ENCODE data around the gene OR51G1. TPM values are rescaled to one million over a fixed set of nuclear protein-coding genes. Genes with fewer than 3 reads are reported as not detected.

The OR51G1 gene
- total RNA-seq, 1 donor from 2014 or later = not detected

DNA sequence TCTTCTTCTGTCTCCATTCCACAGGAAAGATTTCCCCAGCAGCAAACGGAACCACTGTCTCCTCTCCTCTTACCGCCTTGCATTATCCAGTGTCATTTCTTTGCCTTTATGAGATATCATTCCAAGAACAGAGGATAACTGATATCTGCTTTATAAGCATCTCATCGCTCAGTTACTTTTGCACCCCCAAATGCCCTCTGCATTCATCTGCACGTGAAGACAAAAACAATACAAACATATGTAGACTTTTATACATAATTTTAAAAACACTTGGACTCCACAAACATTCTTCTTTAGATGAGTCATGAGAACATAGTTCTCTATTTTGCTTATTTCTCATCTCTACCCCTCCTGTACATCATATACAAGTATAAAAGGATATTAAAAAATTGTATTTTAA lies 43.0 kb downstream of the OR51G1 start:
- H3K27me3 Mint-ChIP-seq = no peaks in the 10 kb centered on the region
- intact Hi-C loops (cut with micrococcal nuclease) = no loop called here
- H3K36me3 Mint-ChIP-seq (ENCODE audit: low read depth) = no peaks in the 10 kb centered on the region
- H3K9me3 Mint-ChIP-seq = no peaks in the 10 kb centered on the region
- ATAC-seq (ENCODE audit: low read depth) (no peak), DNase-seq (no peak)
- H3K4me3 Mint-ChIP-seq = no peak overlapping the region
- CTCF ChIA-PET = no interaction called here
- H3K4me1 Mint-ChIP-seq = peaks cover 3% of the 10 kb centered on the region
- POLR2A ChIA-PET = no interaction called here
- no peak overlapping the region for H3K27ac Mint-ChIP-seq
- TF ChIP-seq, protein P1, sequence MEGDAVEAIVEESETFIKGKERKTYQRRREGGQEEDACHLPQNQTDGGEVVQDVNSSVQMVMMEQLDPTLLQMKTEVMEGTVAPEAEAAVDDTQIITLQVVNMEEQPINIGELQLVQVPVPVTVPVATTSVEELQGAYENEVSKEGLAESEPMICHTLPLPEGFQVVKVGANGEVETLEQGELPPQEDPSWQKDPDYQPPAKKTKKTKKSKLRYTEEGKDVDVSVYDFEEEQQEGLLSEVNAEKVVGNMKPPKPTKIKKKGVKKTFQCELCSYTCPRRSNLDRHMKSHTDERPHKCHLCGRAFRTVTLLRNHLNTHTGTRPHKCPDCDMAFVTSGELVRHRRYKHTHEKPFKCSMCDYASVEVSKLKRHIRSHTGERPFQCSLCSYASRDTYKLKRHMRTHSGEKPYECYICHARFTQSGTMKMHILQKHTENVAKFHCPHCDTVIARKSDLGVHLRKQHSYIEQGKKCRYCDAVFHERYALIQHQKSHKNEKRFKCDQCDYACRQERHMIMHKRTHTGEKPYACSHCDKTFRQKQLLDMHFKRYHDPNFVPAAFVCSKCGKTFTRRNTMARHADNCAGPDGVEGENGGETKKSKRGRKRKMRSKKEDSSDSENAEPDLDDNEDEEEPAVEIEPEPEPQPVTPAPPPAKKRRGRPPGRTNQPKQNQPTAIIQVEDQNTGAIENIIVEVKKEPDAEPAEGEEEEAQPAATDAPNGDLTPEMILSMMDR (IDR thresholded peaks at IDR 0.05) = no peak

Other genes with a start within 250 kb of the OR51G1 start
- gene OR51E2, start 226.5 kb downstream of the OR51G1 start, total RNA-seq = not detected in 2 replicates
- not detected in 2 replicates for gene MMP26, start 219.6 kb downstream of the OR51G1 start, total RNA-seq
- not detected in 2 replicates for gene OR51F1, start 154.4 kb downstream of the OR51G1 start, total RNA-seq
- not detected in 2 replicates for gene OR52R1, start 120.0 kb downstream of the OR51G1 start, total RNA-seq
- not detected in 2 replicates for gene OR51F2, start 103.0 kb downstream of the OR51G1 start, total RNA-seq
- not detected in 2 replicates for gene OR51S1, start 75.1 kb downstream of the OR51G1 start, total RNA-seq
- not detected in 2 replicates for gene OR51T1, start 42.4 kb downstream of the OR51G1 start, total RNA-seq
- not detected in 2 replicates for gene OR51A7, start 20.6 kb downstream of the OR51G1 start, total RNA-seq
- not detected in 2 replicates for gene OR51G2, start 5.0 kb downstream of the OR51G1 start, total RNA-seq
- not detected in 2 replicates for gene OR51A4, start 23.3 kb upstream of the OR51G1 start, total RNA-seq
- not detected in 2 replicates for gene OR51A2, start 31.4 kb upstream of the OR51G1 start, total RNA-seq
- gene OR51L1, start 70.5 kb upstream of the OR51G1 start, total RNA-seq = not detected in 2 replicates
- not detected in 2 replicates for gene OR52J3, start 122.2 kb upstream of the OR51G1 start, total RNA-seq
- not detected in 2 replicates for gene OR52E2, start 135.3 kb upstream of the OR51G1 start, total RNA-seq
- gene OR52E1, start 145.2 kb upstream of the OR51G1 start, total RNA-seq = not detected in 2 replicates
- gene OR52A5, start 214.0 kb upstream of the OR51G1 start, total RNA-seq = not detected in 2 replicates
- not detected in 2 replicates for gene OR52A1, start 230.4 kb upstream of the OR51G1 start, total RNA-seq

All from activated B cell treated with CpG ODN at 0.5 μM for 24 hours (primary cell).